GM12878 (cell line): ENCODE data around the gene CLPTM1L.

Experiments
- CREM ChIP-seq: IDR thresholded peaks from 2 replicates; pipeline ENCODE4 v1.6.1; 2014; ENCODE audit warnings: antibody characterized with exemption, low read depth
- CTCF ChIP-seq, 3 experiments: IDR thresholded peaks in 2 of 3; conservative IDR thresholded peaks in 1 of 3; 2 replicates each; pipeline ENCODE4 v1.5.1; 2011; ENCODE audit warnings: low read depth in 3 of 3, low read length in 3 of 3, mild to moderate bottlenecking in 3 of 3, control low read depth in 2 of 3, moderate library complexity in 2 of 3, inconsistent platforms in 1 of 3, mixed read lengths in 1 of 3; ENCODE audit not compliant: control insufficient read depth in 2 of 3, insufficient read depth in 1 of 3; ENCODE audit errors: extremely low read depth in 1 of 3
- EGR1 ChIP-seq, 2 experiments: IDR thresholded peaks; 1 replicate in 1 of 2; 2 replicates in 1 of 2; pipeline ENCODE4 v1.6.1; 2011 to 2012; ENCODE audit warnings: low read depth in 2 of 2, low read length in 2 of 2, borderline replicate concordance in 1 of 2, mild to moderate bottlenecking in 1 of 2, moderate library complexity in 1 of 2
- EP300 ChIP-seq, 2 experiments: fragments of 150-350 bp in 1 of 2; IDR thresholded peaks; 2 replicates each; pipeline ENCODE4 v1.6.1; 2011 to 2012; ENCODE audit warnings: low read depth in 2 of 2, low read length in 2 of 2, borderline replicate concordance in 1 of 2, improper control_type of control experiment in 1 of 2, inconsistent platforms in 1 of 2; ENCODE audit not compliant: control insufficient read depth in 1 of 2
- FOXM1 ChIP-seq: IDR thresholded peaks from 2 replicates; pipeline ENCODE4 v1.6.1; 2012; ENCODE audit warnings: low read depth, mild to moderate bottlenecking, inconsistent platforms, low read length, moderate library complexity
- IRF3 ChIP-seq: fragments of 450-650 bp; IDR thresholded peaks from 2 replicates; pipeline ENCODE4 v1.6.1; 2014; ENCODE audit warnings: mild to moderate bottlenecking
- MTA2 ChIP-seq: fragments of 450-650 bp; IDR thresholded peaks from 2 replicates; pipeline ENCODE4 v1.6.1; 2016; ENCODE audit warnings: low read depth, mild to moderate bottlenecking, moderate library complexity
- POLR2A ChIP-seq: IDR thresholded peaks from 2 replicates; pipeline ENCODE4 v1.6.1; 2011; ENCODE audit warnings: low read depth, mild to moderate bottlenecking, low read length
- RAD21 ChIP-seq: IDR thresholded peaks from 2 replicates; pipeline ENCODE4 v1.6.1; 2011; ENCODE audit warnings: mild to moderate bottlenecking, low read depth, low read length, moderate library complexity; ENCODE audit not compliant: insufficient read depth
- ZBTB11 ChIP-seq: fragments of 450-650 bp; formaldehyde crosslinking; IDR thresholded peaks from 2 replicates; pipeline ENCODE4 v1.5.0; 2022; ENCODE audit warnings: mild to moderate bottlenecking, missing genetic modification characterization
- ZBTB40 ChIP-seq: fragments of 450-650 bp; IDR thresholded peaks from 2 replicates; pipeline ENCODE4 v1.6.1; 2016; ENCODE audit warnings: mild to moderate bottlenecking, moderate library complexity, borderline replicate concordance

GRCh38 chr5:1343931-1344901 is 683 bp downstream of the CLPTM1L start:
- TF ChIP-seq CTCF (IDR thresholded peaks at IDR 0.05 in 2 of 3, conservative IDR thresholded peaks at IDR 0.05 in 1 of 3; ENCODE audit: control insufficient read depth in 2 of 3, extremely low read depth in 1 of 3, insufficient read depth in 1 of 3, low read depth in 3 of 3, low read length in 3 of 3), result no peak
- TF ChIP-seq POLR2A, result no peak
- TF ChIP-seq ZBTB40, result no peak
- no peak for TF ChIP-seq ZBTB11 (CRISPR knock-in tag)
- TF ChIP-seq FOXM1, result no peak
- no peak for TF ChIP-seq EP300 (IDR thresholded peaks at IDR 0.05; ENCODE audit: borderline replicate concordance in 1 of 2, control insufficient read depth in 1 of 2, low read depth in 2 of 2, low read length in 2 of 2)
- TF ChIP-seq IRF3, result no peak
- TF ChIP-seq RAD21, result no peak
- no peak for TF ChIP-seq CREM
- 0 out of 3 replicates have a peak, but pooled peaks of 1 of the 2 experiments have one; percentile 25 for TF ChIP-seq EGR1 (IDR thresholded peaks at IDR 0.05; ENCODE audit: borderline replicate concordance in 1 of 2, low read depth in 2 of 2, low read length in 2 of 2)
- TF ChIP-seq MTA2, result no peak
